Muscle layer of colon (tissue), 2 donors: Measurements from ENCODE around the gene CDKAL1.

ENCODE experiments used
- H3K27ac ChIP-seq: one replicate; pipeline ENCODE4 v1.7.0; 2013; ENCODE audit warnings: low read depth, mild to moderate bottlenecking, low read length, moderate library complexity
- H3K27me3 ChIP-seq, 2 donors: one replicate each; pipeline ENCODE4 v1.7.0; 2013; ENCODE audit warnings: low read length in 2 of 2, mild to moderate bottlenecking in 2 of 2; ENCODE audit not compliant: insufficient read depth in 2 of 2, control insufficient read depth in 1 of 2
- H3K36me3 ChIP-seq: one replicate; pipeline ENCODE4 v1.7.0; 2013; ENCODE audit warnings: mild to moderate bottlenecking, low read length; ENCODE audit not compliant: insufficient read depth
- H3K4me1 ChIP-seq: one replicate; pipeline ENCODE4 v1.7.0; 2013; ENCODE audit warnings: mild to moderate bottlenecking, low read length; ENCODE audit not compliant: insufficient read depth
- H3K4me3 ChIP-seq, 2 donors: one replicate each; pipeline ENCODE4 v1.7.0; 2013; ENCODE audit warnings: low read length in 2 of 2, low read depth in 1 of 2, mild to moderate bottlenecking in 1 of 2, moderate library complexity in 1 of 2
- H3K9ac ChIP-seq: one replicate; pipeline ENCODE4 v1.7.0; 2013; ENCODE audit warnings: low read length
- H3K9me3 ChIP-seq: one replicate; pipeline ENCODE4 v1.7.0; 2013; ENCODE audit warnings: mild to moderate bottlenecking, low read length
- donor health status: abdominal sarcoma.
- donor health status: Adenocarcinoma of cecum.

The CDKAL1 gene

GRCh38 chr6:21144928-21145327 is 610.7 kb downstream of the CDKAL1 start:
- Histone ChIP-seq H3K9ac (no peak overlapping the region), H3K36me3 (no peaks in the 10 kb centered on the region), H3K27me3 (no peaks in the 10 kb centered on the region), H3K9me3 (no peaks in the 10 kb centered on the region), H3K4me1 (peaks cover 16% of the 10 kb centered on the region), H3K27ac (no peak overlapping the region), H3K4me3 (no peak overlapping the region)

- H3K4me1 ChIP-seq, result peaks cover under 1% of the 10 kb centered on the region
- H3K27me3 ChIP-seq, result no peaks in the 10 kb centered on the region
- no peaks in the 10 kb centered on the region for H3K9me3 ChIP-seq
- no peak overlapping the region for H3K9ac ChIP-seq
- no peaks in the 10 kb centered on the region for H3K36me3 ChIP-seq
- H3K4me3 ChIP-seq, result no peak overlapping the region
- H3K27ac ChIP-seq, result no peak overlapping the region
These were observed 613.7 kb downstream of the CDKAL1 start for GRCh38 chr6:21147995-21148394.

DNA sequence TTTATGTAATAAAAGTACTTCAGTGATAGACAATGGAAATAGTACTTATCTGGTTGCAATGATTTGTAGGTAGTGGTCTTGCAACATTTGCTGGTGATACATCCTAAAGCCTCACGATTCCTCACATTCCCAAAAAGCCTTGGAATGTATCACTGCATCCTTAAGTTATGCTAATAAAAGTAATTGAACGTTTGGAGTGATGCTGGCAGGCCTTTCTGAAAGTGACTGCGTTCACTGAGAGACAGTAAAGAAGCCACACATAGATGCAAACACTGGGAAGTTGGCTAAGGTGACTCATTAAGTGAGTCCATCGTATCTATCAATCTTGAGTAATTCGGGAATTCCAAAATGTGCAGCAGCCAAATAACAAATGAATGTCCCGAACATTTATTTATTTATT is 615.2 kb downstream of the CDKAL1 start:
- no peak overlapping the region for H3K4me3 ChIP-seq
- no peaks in the 10 kb centered on the region for H3K9me3 ChIP-seq
- no peak overlapping the region for H3K9ac ChIP-seq
- no peak overlapping the region for H3K27ac ChIP-seq
- no peaks in the 10 kb centered on the region for H3K27me3 ChIP-seq
- H3K36me3 ChIP-seq, result no peaks in the 10 kb centered on the region
- no peaks in the 10 kb centered on the region for H3K4me1 ChIP-seq

- Histone ChIP-seq H3K9ac (no peak overlapping the region), H3K9me3 (no peaks in the 10 kb centered on the region), H3K27me3 (no peaks in the 10 kb centered on the region), H3K4me3 (no peak overlapping the region), H3K36me3 (no peaks in the 10 kb centered on the region), H3K4me1 (no peaks in the 10 kb centered on the region), H3K27ac (no peak overlapping the region)
These were observed 616.4 kb downstream of the CDKAL1 start for GRCh38 chr6:21150667-21151066.

DNA sequence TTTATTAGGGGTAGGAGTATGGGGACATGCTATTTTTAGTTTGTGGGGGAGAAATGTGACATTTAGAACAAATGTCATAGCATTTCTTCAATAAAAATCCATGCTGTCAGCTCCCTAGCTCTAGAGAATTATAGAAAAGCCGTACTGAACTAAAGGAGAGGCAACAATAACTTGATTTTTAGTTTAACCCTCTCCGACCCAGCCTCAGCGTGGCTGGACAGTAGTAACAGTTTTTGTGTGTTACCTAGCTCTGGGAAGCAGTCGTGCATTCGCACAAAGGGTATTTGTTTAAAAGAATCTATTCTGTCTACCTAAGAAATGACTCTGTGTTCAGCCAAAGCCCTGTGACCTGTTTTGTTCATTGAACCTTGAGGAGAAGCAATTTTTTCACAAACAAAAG is 616.9 kb downstream of the CDKAL1 start:
- Histone ChIP-seq H3K27me3 (no peaks in the 10 kb centered on the region), H3K4me1 (no peaks in the 10 kb centered on the region), H3K4me3 (no peak overlapping the region), H3K9ac (no peak overlapping the region), H3K9me3 (no peaks in the 10 kb centered on the region), H3K36me3 (no peaks in the 10 kb centered on the region), H3K27ac (no peak overlapping the region)

DNA sequence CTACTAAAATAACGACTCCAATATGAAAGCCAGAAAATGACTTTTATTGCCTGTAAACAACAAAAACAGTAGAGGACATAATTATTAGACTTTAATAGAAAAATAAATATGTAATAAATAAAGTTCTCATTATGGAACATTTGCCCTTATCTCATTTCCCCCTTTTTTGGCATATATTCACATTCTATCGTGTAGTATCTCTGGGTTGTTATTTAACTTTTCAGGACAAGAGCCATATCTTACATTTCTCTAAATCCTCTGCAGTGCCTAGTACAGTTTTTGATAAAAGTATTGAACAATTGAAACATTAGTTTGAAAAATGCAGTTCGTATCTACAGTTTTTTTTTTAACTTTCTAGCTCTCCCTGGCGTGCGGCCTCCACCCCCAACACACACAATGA is 617.3 kb downstream of the CDKAL1 start:
- Histone ChIP-seq H3K9me3 (no peaks in the 10 kb centered on the region), H3K27ac (no peak overlapping the region), H3K4me1 (no peaks in the 10 kb centered on the region), H3K4me3 (no peak overlapping the region), H3K9ac (no peak overlapping the region), H3K27me3 (no peaks in the 10 kb centered on the region), H3K36me3 (no peaks in the 10 kb centered on the region)

DNA sequence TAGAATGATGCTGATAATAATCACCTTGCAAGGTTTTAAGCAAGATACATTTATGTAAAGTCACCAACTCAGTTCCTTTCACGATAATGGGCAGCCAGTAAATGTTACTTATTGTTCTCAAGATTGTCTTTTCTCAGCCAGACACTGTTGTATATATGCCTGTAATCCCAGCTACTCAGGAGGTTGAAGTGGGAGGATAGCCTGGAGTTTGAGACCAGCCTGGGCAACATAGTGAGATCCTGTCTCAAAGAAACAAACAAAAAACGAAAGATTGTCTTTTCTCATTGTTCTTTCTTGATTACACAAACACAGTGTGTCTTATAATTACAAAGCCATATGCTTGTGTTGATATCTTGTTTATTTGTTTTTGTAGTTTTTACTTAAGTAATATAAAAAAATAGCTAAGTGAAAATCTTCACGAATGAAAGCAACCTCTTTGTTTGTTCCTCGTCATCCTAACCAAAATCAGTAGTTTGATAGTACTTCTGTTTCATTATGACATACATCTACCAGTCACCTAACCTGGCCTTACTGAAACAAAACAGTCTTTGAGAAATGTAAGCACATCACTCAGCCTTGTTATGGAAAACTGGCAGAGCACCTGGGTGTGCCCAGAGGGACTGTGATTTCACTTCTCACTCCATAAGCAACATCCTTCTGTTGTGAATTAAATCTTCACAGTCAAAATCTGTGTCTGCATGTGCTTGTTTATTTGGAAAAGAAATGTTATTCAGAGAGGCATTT is 623.1 kb downstream of the CDKAL1 start:
- Histone ChIP-seq H3K9ac (no peak overlapping the region), H3K27ac (no peak overlapping the region), H3K36me3 (no peaks in the 10 kb centered on the region), H3K9me3 (no peaks in the 10 kb centered on the region), H3K27me3 (no peaks in the 10 kb centered on the region), H3K4me3 (no peak overlapping the region), H3K4me1 (no peaks in the 10 kb centered on the region)

- H3K4me1 ChIP-seq, result no peaks in the 10 kb centered on the region
- no peaks in the 10 kb centered on the region for H3K36me3 ChIP-seq
These were observed 623.9 kb downstream of the CDKAL1 start for GRCh38 chr6:21158149-21158548.

GRCh38 chr6:21158873-21159272 is 624.6 kb downstream of the CDKAL1 start:
- no peak overlapping the region for H3K9ac ChIP-seq
- no peaks in the 10 kb centered on the region for H3K27me3 ChIP-seq
- H3K9me3 ChIP-seq, result no peaks in the 10 kb centered on the region
- no peak overlapping the region for H3K27ac ChIP-seq
- H3K4me1 ChIP-seq, result no peaks in the 10 kb centered on the region
- H3K36me3 ChIP-seq, result no peaks in the 10 kb centered on the region
- no peak overlapping the region for H3K4me3 ChIP-seq

More at GRCh38 chr6:21158149-21158548, 623.9 kb downstream of the CDKAL1 start:
- H3K9ac ChIP-seq, result no peak overlapping the region
- no peak overlapping the region for H3K27ac ChIP-seq
- H3K9me3 ChIP-seq, result no peaks in the 10 kb centered on the region
- no peaks in the 10 kb centered on the region for H3K27me3 ChIP-seq
- no peak overlapping the region for H3K4me3 ChIP-seq

GRCh38 chr6:21159465-21159864 is 625.2 kb downstream of the CDKAL1 start:
- Histone ChIP-seq H3K4me1 (no peaks in the 10 kb centered on the region), H3K27ac (no peak overlapping the region), H3K36me3 (no peaks in the 10 kb centered on the region), H3K27me3 (no peaks in the 10 kb centered on the region), H3K4me3 (no peak overlapping the region), H3K9ac (no peak overlapping the region), H3K9me3 (no peaks in the 10 kb centered on the region)

DNA sequence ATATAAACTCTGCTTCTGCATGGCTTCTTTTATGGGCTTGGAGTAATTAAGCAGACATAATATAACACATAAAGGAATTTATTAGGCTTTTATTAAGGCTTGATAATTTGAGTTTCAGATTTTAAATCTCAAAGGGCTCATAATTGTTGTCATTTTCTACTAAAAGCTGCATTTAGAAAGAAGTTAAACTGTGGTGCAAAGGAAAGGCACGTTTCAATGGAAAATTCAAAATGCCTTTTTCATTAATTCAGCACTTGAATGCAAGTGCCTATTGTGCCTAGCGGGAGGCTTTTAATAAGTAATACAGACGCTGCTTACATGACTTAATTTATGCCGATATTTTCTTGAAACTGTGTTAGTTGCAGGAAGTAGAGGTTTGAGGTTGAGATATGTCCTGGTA is 627.5 kb downstream of the CDKAL1 start:
- H3K36me3 ChIP-seq, result no peaks in the 10 kb centered on the region
- no peaks in the 10 kb centered on the region for H3K4me1 ChIP-seq
- no peak overlapping the region for H3K27ac ChIP-seq
- H3K9me3 ChIP-seq, result no peaks in the 10 kb centered on the region
- no peaks in the 10 kb centered on the region for H3K27me3 ChIP-seq
- H3K4me3 ChIP-seq, result no peak overlapping the region
- H3K9ac ChIP-seq, result no peak overlapping the region

GRCh38 chr6:21163110-21163837 is 629.0 kb downstream of the CDKAL1 start:
- Histone ChIP-seq H3K9me3 (no peaks in the 10 kb centered on the region), H3K9ac (no peak overlapping the region), H3K27me3 (no peaks in the 10 kb centered on the region), H3K36me3 (no peaks in the 10 kb centered on the region), H3K27ac (no peak overlapping the region), H3K4me3 (no peak overlapping the region), H3K4me1 (no peaks in the 10 kb centered on the region)
